HG02678 (cell line): Measurements from ENCODE around the gene MYO18B.

Experiments
- ATAC-seq: cut with Tn5 transposase; IDR thresholded peaks from one replicate; pipeline ENCODE4 v1.9.1; 2021; ENCODE audit warnings: mild to moderate bottlenecking, moderate library complexity; ENCODE audit not compliant: unreplicated experiment

Gene MYO18B

GRCh38 chr22:25772288-25772687 is 30.3 kb downstream of the MYO18B start:
- ATAC-seq: no peak

GRCh38 chr22:25774575-25775026 is 32.6 kb downstream of the MYO18B start:
- ATAC-seq: no peak

GRCh38 chr22:25775531-25775930 is 33.5 kb downstream of the MYO18B start:
- no peak for ATAC-seq

- no peak for ATAC-seq
Observed at GRCh38 chr22:25777411-25777810, 35.4 kb downstream of the MYO18B start.

GRCh38 chr22:25777870-25778269 is 35.9 kb downstream of the MYO18B start:
- no peak for ATAC-seq

- no peak for ATAC-seq
Observed at GRCh38 chr22:25779426-25779825, 37.4 kb downstream of the MYO18B start.

GRCh38 chr22:25779890-25780289 is 37.9 kb downstream of the MYO18B start:
- ATAC-seq: no peak

GRCh38 chr22:25780673-25781072 is 38.7 kb downstream of the MYO18B start:
- ATAC-seq: no peak

GRCh38 chr22:25781801-25782200 is 39.8 kb downstream of the MYO18B start:
- no peak for ATAC-seq

GRCh38 chr22:25782831-25783230 is 40.8 kb downstream of the MYO18B start:
- no peak for ATAC-seq

- no peak for ATAC-seq
Observed at GRCh38 chr22:25783856-25784255, 41.9 kb downstream of the MYO18B start.

- ATAC-seq: no peak
Observed at GRCh38 chr22:25786165-25786564, 44.2 kb downstream of the MYO18B start.

GRCh38 chr22:25791556-25791955 is 49.6 kb downstream of the MYO18B start:
- ATAC-seq: no peak

- ATAC-seq: no peak
Observed at GRCh38 chr22:25795478-25795877, 53.5 kb downstream of the MYO18B start.

GRCh38 chr22:25797498-25798290 is 55.7 kb downstream of the MYO18B start:
- no peak for ATAC-seq

GRCh38 chr22:25800766-25801165 is 58.8 kb downstream of the MYO18B start:
- no peak for ATAC-seq

GRCh38 chr22:25802018-25802417 is 60.0 kb downstream of the MYO18B start:
- ATAC-seq: no peak

GRCh38 chr22:25804676-25805075 is 62.7 kb downstream of the MYO18B start:
- no peak for ATAC-seq

GRCh38 chr22:25806579-25806978 is 64.6 kb downstream of the MYO18B start:
- ATAC-seq: no peak

- no peak for ATAC-seq
Observed at GRCh38 chr22:25814685-25815084, 72.7 kb downstream of the MYO18B start.

GRCh38 chr22:25815561-25815960 is 73.6 kb downstream of the MYO18B start:
- ATAC-seq: no peak

GRCh38 chr22:25816522-25817059 is 74.6 kb downstream of the MYO18B start:
- no peak for ATAC-seq
